Activated T-cell treated with anti-CD3 and anti-CD28 coated beads, Interleukin-2, amount 50 U/mL, for 24 hours (primary cell): Measurements from ENCODE around the gene SEC61A1.

ENCODE experiments used
- DNase-seq: peaks from one replicate; pipeline ENCODE4 v3.0.0-alpha.2; 2020
- H3K27ac Mint-ChIP-seq: 2 replicates; pipeline ENCODE4 v1.8.0; 2020; ENCODE audit warnings: mild to moderate bottlenecking, mixed read lengths
- H3K27me3 Mint-ChIP-seq: 2 replicates; pipeline ENCODE4 v1.8.0; 2020; ENCODE audit warnings: mixed read lengths
- H3K36me3 Mint-ChIP-seq: 2 replicates; pipeline ENCODE4 v1.8.0; 2020; ENCODE audit warnings: low read depth, mixed read lengths
- H3K4me1 Mint-ChIP-seq: 2 replicates; pipeline ENCODE4 v1.8.0; 2020; ENCODE audit warnings: low read depth, mixed read lengths
- H3K4me3 Mint-ChIP-seq: 2 replicates; pipeline ENCODE4 v1.8.0; 2020; ENCODE audit warnings: mild to moderate bottlenecking, moderate library complexity, mixed read lengths
- H3K9me3 Mint-ChIP-seq: 2 replicates; pipeline ENCODE4 v1.8.0; 2020; ENCODE audit warnings: mixed read lengths

Gene SEC61A1

GRCh38 chr3:128078875-128079274, 26.6 kb downstream of the SEC61A1 start:
- H3K4me3 Mint-ChIP-seq: no peak overlapping the region
- H3K9me3 Mint-ChIP-seq: no peaks in the 10 kb centered on the region
- H3K27ac Mint-ChIP-seq: no peak overlapping the region
- H3K27me3 Mint-ChIP-seq: peaks cover 2% of the 10 kb centered on the region
- peaks cover 75% of the 10 kb centered on the region for H3K36me3 Mint-ChIP-seq
- H3K4me1 Mint-ChIP-seq: peaks cover 26% of the 10 kb centered on the region
- DNase-seq: no peak

- no peak overlapping the region for H3K27ac Mint-ChIP-seq
These were observed 27.6 kb downstream of the SEC61A1 start for GRCh38 chr3:128079823-128080222.

GRCh38 chr3:128080323-128081080, 28.3 kb downstream of the SEC61A1 start:
- peaks cover 2% of the 10 kb centered on the region for H3K27me3 Mint-ChIP-seq
- no peak overlapping the region for H3K4me3 Mint-ChIP-seq
- H3K4me1 Mint-ChIP-seq: peaks cover 18% of the 10 kb centered on the region
- peaks cover 81% of the 10 kb centered on the region for H3K36me3 Mint-ChIP-seq
- no peak overlapping the region for H3K27ac Mint-ChIP-seq
- H3K9me3 Mint-ChIP-seq: no peaks in the 10 kb centered on the region
- no peak for DNase-seq

More at GRCh38 chr3:128079823-128080222, 27.6 kb downstream of the SEC61A1 start:
- H3K4me1 Mint-ChIP-seq: peaks cover 25% of the 10 kb centered on the region
- no peak overlapping the region for H3K4me3 Mint-ChIP-seq
- no peak for DNase-seq
- peaks cover 2% of the 10 kb centered on the region for H3K27me3 Mint-ChIP-seq
- H3K9me3 Mint-ChIP-seq: no peaks in the 10 kb centered on the region
- peaks cover 81% of the 10 kb centered on the region for H3K36me3 Mint-ChIP-seq

GRCh38 chr3:128081226-128081625, 29.0 kb downstream of the SEC61A1 start:
- H3K27me3 Mint-ChIP-seq: peaks cover 2% of the 10 kb centered on the region
- no peaks in the 10 kb centered on the region for H3K9me3 Mint-ChIP-seq
- no peak overlapping the region for H3K4me3 Mint-ChIP-seq
- H3K36me3 Mint-ChIP-seq: peaks cover 88% of the 10 kb centered on the region
- H3K4me1 Mint-ChIP-seq: peaks cover 13% of the 10 kb centered on the region
- DNase-seq: no peak
- H3K27ac Mint-ChIP-seq: no peak overlapping the region

GRCh38 chr3:128081846-128082245, 29.6 kb downstream of the SEC61A1 start:
- H3K9me3 Mint-ChIP-seq: no peaks in the 10 kb centered on the region
- H3K4me3 Mint-ChIP-seq: no peak overlapping the region
- H3K4me1 Mint-ChIP-seq: peaks cover 8% of the 10 kb centered on the region
- H3K27ac Mint-ChIP-seq: no peak overlapping the region
- peaks cover 94% of the 10 kb centered on the region for H3K36me3 Mint-ChIP-seq
- no peaks in the 10 kb centered on the region for H3K27me3 Mint-ChIP-seq
- no peak for DNase-seq

- H3K36me3 Mint-ChIP-seq: peaks cover 100% of the 10 kb centered on the region
- H3K4me3 Mint-ChIP-seq: no peak overlapping the region
- no peak overlapping the region for H3K27ac Mint-ChIP-seq
- H3K9me3 Mint-ChIP-seq: no peaks in the 10 kb centered on the region
- H3K4me1 Mint-ChIP-seq: peaks cover 5% of the 10 kb centered on the region
- DNase-seq: no peak
- no peaks in the 10 kb centered on the region for H3K27me3 Mint-ChIP-seq
These were observed 30.3 kb downstream of the SEC61A1 start for GRCh38 chr3:128082546-128082945.

GRCh38 chr3:128083396-128083795, 31.2 kb downstream of the SEC61A1 start:
- no peak for DNase-seq
- H3K27me3 Mint-ChIP-seq: no peaks in the 10 kb centered on the region
- no peak overlapping the region for H3K27ac Mint-ChIP-seq
- no peak overlapping the region for H3K4me3 Mint-ChIP-seq
- no peaks in the 10 kb centered on the region for H3K4me1 Mint-ChIP-seq
- no peaks in the 10 kb centered on the region for H3K9me3 Mint-ChIP-seq
- peaks cover 97% of the 10 kb centered on the region for H3K36me3 Mint-ChIP-seq

GRCh38 chr3:128083980-128084674, 31.9 kb downstream of the SEC61A1 start:
- Mint-ChIP-seq H3K4me1 (no peaks in the 10 kb centered on the region), H3K36me3 (peaks cover 90% of the 10 kb centered on the region), H3K4me3 (no peak overlapping the region), H3K27me3 (no peaks in the 10 kb centered on the region), H3K9me3 (no peaks in the 10 kb centered on the region), H3K27ac (no peak overlapping the region)
- no peak for DNase-seq

GRCh38 chr3:128084675-128085021, 32.4 kb downstream of the SEC61A1 start:
- H3K36me3 Mint-ChIP-seq: peaks cover 87% of the 10 kb centered on the region
- H3K27me3 Mint-ChIP-seq: no peaks in the 10 kb centered on the region
- H3K27ac Mint-ChIP-seq: no peak overlapping the region

GRCh38 chr3:128089135-128089534, 36.9 kb downstream of the SEC61A1 start:
- Mint-ChIP-seq H3K27ac (no peak overlapping the region), H3K36me3 (peaks cover 82% of the 10 kb centered on the region), H3K4me1 (no peaks in the 10 kb centered on the region), H3K9me3 (no peaks in the 10 kb centered on the region), H3K4me3 (no peak overlapping the region), H3K27me3 (no peaks in the 10 kb centered on the region)
- no peak for DNase-seq

More at GRCh38 chr3:128084675-128085021, 32.4 kb downstream of the SEC61A1 start:
- H3K4me3 Mint-ChIP-seq: no peak overlapping the region
- H3K9me3 Mint-ChIP-seq: no peaks in the 10 kb centered on the region
- no peaks in the 10 kb centered on the region for H3K4me1 Mint-ChIP-seq
- no peak for DNase-seq

GRCh38 chr3:128091586-128091985, 39.3 kb downstream of the SEC61A1 start:
- peaks cover 81% of the 10 kb centered on the region for H3K36me3 Mint-ChIP-seq

GRCh38 chr3:128094295-128095151, 42.3 kb downstream of the SEC61A1 start:
- peaks cover 94% of the 10 kb centered on the region for H3K36me3 Mint-ChIP-seq
- peaks cover 8% of the 10 kb centered on the region for H3K4me1 Mint-ChIP-seq
- no peaks in the 10 kb centered on the region for H3K27me3 Mint-ChIP-seq
- H3K9me3 Mint-ChIP-seq: no peaks in the 10 kb centered on the region
- no peak overlapping the region for H3K27ac Mint-ChIP-seq
- no peak overlapping the region for H3K4me3 Mint-ChIP-seq
- no peak for DNase-seq

More at GRCh38 chr3:128091586-128091985, 39.3 kb downstream of the SEC61A1 start:
- H3K9me3 Mint-ChIP-seq: no peaks in the 10 kb centered on the region
- no peak overlapping the region for H3K27ac Mint-ChIP-seq
- peaks cover 8% of the 10 kb centered on the region for H3K4me1 Mint-ChIP-seq
- no peak for DNase-seq
- no peaks in the 10 kb centered on the region for H3K27me3 Mint-ChIP-seq
- no peak overlapping the region for H3K4me3 Mint-ChIP-seq

- H3K4me3 Mint-ChIP-seq: no peak overlapping the region
- peaks cover 96% of the 10 kb centered on the region for H3K36me3 Mint-ChIP-seq
- H3K27me3 Mint-ChIP-seq: no peaks in the 10 kb centered on the region
- H3K9me3 Mint-ChIP-seq: no peaks in the 10 kb centered on the region
- H3K27ac Mint-ChIP-seq: no peak overlapping the region
- H3K4me1 Mint-ChIP-seq: peaks cover 8% of the 10 kb centered on the region
- DNase-seq: peak; percentile 82
These were observed 43.0 kb downstream of the SEC61A1 start for GRCh38 chr3:128095222-128095703.

GRCh38 chr3:128098234-128098633, 46.0 kb downstream of the SEC61A1 start:
- Mint-ChIP-seq H3K27me3 (no peaks in the 10 kb centered on the region), H3K9me3 (no peaks in the 10 kb centered on the region), H3K4me3 (no peak overlapping the region), H3K27ac (peak overlapping the region; percentile 18), H3K4me1 (peaks cover 8% of the 10 kb centered on the region), H3K36me3 (peaks cover 99% of the 10 kb centered on the region)
- DNase-seq: no peak
